HUES64 (cell line): ENCODE results near the gene TMEM176A. TPM values are rescaled to one million over a fixed set of nuclear protein-coding genes. Genes with fewer than 3 reads are reported as not detected.

Experiments used
- H3K27ac ChIP-seq: 2 replicates; pipeline ENCODE4 v1.7.0; 2013; ENCODE audit warnings: low read depth, low read length, inconsistent platforms
- H3K27me3 ChIP-seq: 2 replicates; pipeline ENCODE4 v1.6.1; 2013; ENCODE audit warnings: mild to moderate bottlenecking, low read length; ENCODE audit not compliant: insufficient read depth
- H3K36me3 ChIP-seq: 2 replicates; pipeline ENCODE4 v1.6.1; 2013; ENCODE audit warnings: mild to moderate bottlenecking, low read length; ENCODE audit not compliant: insufficient read depth
- H3K4me1 ChIP-seq: 2 replicates; pipeline ENCODE4 v1.6.1; 2013; ENCODE audit warnings: mild to moderate bottlenecking, low read length, moderate library complexity; ENCODE audit not compliant: insufficient read depth
- H3K4me3 ChIP-seq: 2 replicates; pipeline ENCODE4 v1.5.1; 2013; ENCODE audit warnings: mild to moderate bottlenecking, low read length, moderate library complexity
- H3K9ac ChIP-seq: 2 replicates; pipeline ENCODE4 v1.6.1; 2013; ENCODE audit warnings: mild to moderate bottlenecking, low read depth, low read length
- H3K9me3 ChIP-seq: 2 replicates; pipeline ENCODE4 v1.6.1; 2013; ENCODE audit warnings: low read depth, low read length; ENCODE audit not compliant: insufficient read depth
- WGBS: fragments of 150-250, 120-280 bp; methylation state at CpG from one replicate; pipeline ENCODE4 v1.1.7; 2013; ENCODE audit warnings: missing lambda C conversion rate; 5-methylcytosine and 5-hydroxymethylcytosine counted together
- polyA plus RNA-seq, 2 experiments: library from polyadenylated mRNA; stranded (reverse); fragments of 50-300 nt; gene quantifications; one replicate each; pipeline ENCODE4 v1.2.3, GENCODE V29; 2013

The TMEM176A gene
- 0.60 TPM for polyA plus RNA-seq (2013, experiment 1 of 2)
- polyA plus RNA-seq (2013, experiment 2 of 2): 0.57 TPM

DNA sequence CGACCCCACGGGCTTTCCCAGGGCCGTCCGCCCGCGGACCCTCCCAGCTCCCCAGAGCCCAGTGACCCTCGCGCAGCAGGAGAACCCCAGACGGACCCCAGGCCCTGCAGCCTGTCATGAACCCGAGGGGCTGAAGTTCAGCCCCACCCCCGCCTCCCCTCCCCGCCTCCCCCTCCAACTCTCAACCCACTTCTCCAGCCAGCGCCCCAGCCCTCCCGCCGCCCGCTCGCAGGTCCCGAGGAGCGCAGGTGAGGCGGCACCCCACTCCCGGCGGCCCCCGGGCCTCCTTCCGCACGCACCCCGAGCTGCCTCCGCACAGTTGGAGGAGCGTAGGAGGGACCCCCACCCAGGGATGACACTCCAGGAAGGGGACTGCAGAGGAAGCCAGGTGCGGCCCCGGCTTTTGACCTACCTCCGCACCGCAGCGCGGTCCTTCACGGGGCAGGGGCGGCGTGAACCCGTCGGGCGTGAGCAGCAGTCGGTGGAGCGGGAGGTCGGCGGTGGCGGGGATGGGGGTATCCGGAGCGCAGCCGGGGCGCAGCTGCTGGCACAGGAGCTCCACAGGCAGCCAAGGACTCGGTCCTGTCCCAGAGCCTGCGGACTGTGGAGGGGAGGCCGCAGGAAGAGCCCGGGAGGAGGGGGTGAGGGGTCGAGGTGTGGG is at the start of gene TMEM176A:
Gene TMEM176A, plus strand, starts transcription at position 189 of the 661 bp plus-strand sequence. CDS start 782 bp downstream, outside the sequence.
- Histone ChIP-seq H3K4me1 (no peaks in the 10 kb centered on the region), H3K27me3 (peaks cover 74% of the 10 kb centered on the region), H3K9ac (no peak within 1 kb of the TSS; the same call in 1 of the 2 replicates), H3K27ac (no peak within 1 kb of the TSS), H3K4me3 (peak within 1 kb of the TSS; percentile 59), H3K9me3 (peaks cover under 1% of the 10 kb centered on the region; the same call in 1 of the 2 replicates), H3K36me3 (no peaks in the 10 kb centered on the region)
- 6% methylated on average over 52 of the region's 54 CpGs for WGBS

GRCh38 chr7:150751702-150752101 is 48.9 kb upstream of the TMEM176A start:
- no peaks in the 10 kb centered on the region for H3K36me3 ChIP-seq
- no peak overlapping the region for H3K9ac ChIP-seq
- no peaks in the 10 kb centered on the region for H3K9me3 ChIP-seq
- no peak overlapping the region for H3K4me3 ChIP-seq
- no peak overlapping the region for H3K27ac ChIP-seq
- H3K27me3 ChIP-seq: peaks cover 64% of the 10 kb centered on the region
- 64% methylated on average over 2 of the region's 2 CpGs for WGBS
- no peaks in the 10 kb centered on the region for H3K4me1 ChIP-seq

GRCh38 chr7:150753239-150753638 is 47.3 kb upstream of the TMEM176A start:
- Histone ChIP-seq H3K27me3 (peaks cover 56% of the 10 kb centered on the region), H3K9me3 (no peaks in the 10 kb centered on the region), H3K9ac (no peak overlapping the region), H3K4me3 (no peak overlapping the region), H3K27ac (no peak overlapping the region), H3K4me1 (no peaks in the 10 kb centered on the region), H3K36me3 (no peaks in the 10 kb centered on the region)
- WGBS: 80% methylated on average over 6 of the region's 6 CpGs

DNA sequence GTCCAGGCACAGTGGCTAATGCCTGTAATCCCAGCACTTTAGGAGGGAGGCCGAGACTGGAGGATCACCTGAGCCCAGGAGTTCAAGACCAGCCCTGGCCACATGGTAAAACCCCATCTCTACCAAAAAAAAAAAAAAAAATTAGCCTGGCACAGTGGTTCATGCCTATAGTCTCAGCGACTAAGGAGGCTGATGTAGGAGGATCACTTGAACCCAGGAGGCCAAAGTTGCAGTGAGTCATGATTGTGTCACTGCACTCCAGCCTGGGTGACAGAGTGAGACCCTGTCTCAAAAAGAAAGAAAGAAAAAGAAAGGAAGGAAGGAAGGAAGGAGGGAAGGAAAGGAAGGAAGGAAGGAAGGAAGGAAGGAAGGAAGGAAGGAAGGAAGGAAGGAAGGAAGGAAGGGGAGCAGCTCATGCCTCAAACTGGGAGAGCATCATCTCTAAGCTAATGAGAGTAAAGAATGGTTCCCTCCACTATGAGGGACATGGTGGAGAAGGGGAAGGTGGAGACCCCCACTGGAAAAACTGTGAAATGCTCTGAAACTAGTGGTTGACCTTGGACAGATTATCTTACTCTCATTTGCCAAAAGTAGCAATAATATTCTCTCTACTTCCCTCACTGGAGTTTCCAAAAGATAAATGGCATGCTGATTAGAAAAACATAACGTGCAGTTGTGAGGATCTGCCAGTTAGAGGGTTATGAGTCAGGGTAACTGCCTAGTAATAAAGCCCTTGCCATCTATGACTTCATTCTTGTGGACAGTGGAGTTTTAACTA is 46.6 kb upstream of the TMEM176A start:
- Histone ChIP-seq H3K9me3 (no peaks in the 10 kb centered on the region), H3K27ac (no peak overlapping the region)
- 33% methylated on average over 3 of the region's 3 CpGs for WGBS

GRCh38 chr7:150754951-150755350 is 45.6 kb upstream of the TMEM176A start:
- Histone ChIP-seq H3K36me3 (no peaks in the 10 kb centered on the region), H3K4me3 (no peak overlapping the region), H3K27me3 (peaks cover 39% of the 10 kb centered on the region), H3K4me1 (no peaks in the 10 kb centered on the region), H3K9ac (no peak overlapping the region), H3K9me3 (no peaks in the 10 kb centered on the region), H3K27ac (no peak overlapping the region)

More for the DNA sequence above, 46.6 kb upstream of the TMEM176A start:
- Histone ChIP-seq H3K9ac (no peak overlapping the region), H3K27me3 (peaks cover 48% of the 10 kb centered on the region), H3K4me1 (no peaks in the 10 kb centered on the region), H3K4me3 (no peak overlapping the region), H3K36me3 (no peaks in the 10 kb centered on the region)

- Histone ChIP-seq H3K9me3 (no peaks in the 10 kb centered on the region), H3K4me3 (no peak overlapping the region), H3K9ac (no peak overlapping the region), H3K27ac (no peak overlapping the region), H3K27me3 (peaks cover 35% of the 10 kb centered on the region), H3K36me3 (no peaks in the 10 kb centered on the region), H3K4me1 (no peaks in the 10 kb centered on the region)
- WGBS: 86% methylated on average over 3 of the region's 4 CpGs
These were observed 45.0 kb upstream of the TMEM176A start for GRCh38 chr7:150755473-150756099.

DNA sequence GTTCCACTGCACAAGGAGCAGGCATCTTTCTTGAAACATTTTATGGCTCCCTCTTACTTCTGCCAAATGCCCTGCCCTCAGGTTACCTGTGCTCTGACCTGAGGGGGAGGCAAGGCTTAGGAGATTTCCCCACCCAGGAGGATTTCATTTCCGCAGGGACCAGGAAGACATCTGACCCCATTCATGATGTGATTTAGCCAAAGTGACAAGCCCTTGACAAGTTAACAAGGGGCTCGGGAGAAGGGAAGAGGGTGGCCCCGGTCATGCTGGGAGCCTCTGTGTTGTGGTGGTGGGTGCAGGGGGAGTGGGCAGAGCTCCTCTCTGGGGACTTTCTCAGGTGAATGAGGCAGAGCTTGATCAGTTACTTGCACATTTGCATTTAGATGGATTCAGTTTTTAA is 44.4 kb upstream of the TMEM176A start:
- H3K9ac ChIP-seq: no peak overlapping the region
- H3K27me3 ChIP-seq: peaks cover 29% of the 10 kb centered on the region
- H3K9me3 ChIP-seq: no peaks in the 10 kb centered on the region
- no peaks in the 10 kb centered on the region for H3K4me1 ChIP-seq
- H3K36me3 ChIP-seq: no peaks in the 10 kb centered on the region
- no peak overlapping the region for H3K4me3 ChIP-seq
- 66% methylated on average over 3 of the region's 3 CpGs for WGBS
- H3K27ac ChIP-seq: no peak overlapping the region

GRCh38 chr7:150756858-150757257 is 43.7 kb upstream of the TMEM176A start:
- Histone ChIP-seq H3K4me1 (no peaks in the 10 kb centered on the region), H3K9ac (no peak overlapping the region), H3K36me3 (no peaks in the 10 kb centered on the region), H3K4me3 (no peak overlapping the region), H3K9me3 (no peaks in the 10 kb centered on the region), H3K27me3 (peaks cover 24% of the 10 kb centered on the region), H3K27ac (no peak overlapping the region)
- 100% methylated on average over 1 of the region's 1 CpG for WGBS

- Histone ChIP-seq H3K27me3 (peaks cover 7% of the 10 kb centered on the region), H3K4me1 (no peaks in the 10 kb centered on the region; the same call in 1 of the 2 replicates), H3K4me3 (no peak overlapping the region), H3K27ac (no peak overlapping the region), H3K9ac (no peak overlapping the region), H3K36me3 (no peaks in the 10 kb centered on the region), H3K9me3 (no peaks in the 10 kb centered on the region)
- WGBS: 91% methylated on average over 1 of the region's 1 CpG
These were observed 41.1 kb upstream of the TMEM176A start for GRCh38 chr7:150759479-150759878.

DNA sequence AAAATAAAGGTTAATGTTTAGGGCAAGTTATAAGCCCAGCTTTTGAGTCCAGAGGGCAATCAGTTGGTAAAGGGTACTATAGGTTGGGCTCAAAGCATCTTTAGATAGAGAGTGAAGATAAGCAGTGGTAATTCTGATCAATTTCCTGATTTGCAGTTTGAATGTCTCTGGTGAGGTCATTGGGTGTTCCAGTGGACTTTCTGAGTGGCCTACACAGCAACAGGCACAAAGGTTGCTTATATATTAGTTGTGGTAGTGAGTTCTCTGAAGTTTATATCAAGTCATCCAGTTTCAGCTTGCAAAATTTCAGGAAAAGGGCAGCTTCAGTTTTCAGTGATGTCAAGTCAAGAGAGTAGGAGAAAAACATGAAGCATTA is 34.2 kb upstream of the TMEM176A start:
- Histone ChIP-seq H3K27me3 (no peaks in the 10 kb centered on the region; the same call in 1 of the 2 replicates), H3K9ac (no peak overlapping the region), H3K9me3 (no peaks in the 10 kb centered on the region), H3K27ac (no peak overlapping the region), H3K36me3 (no peaks in the 10 kb centered on the region), H3K4me3 (no peak overlapping the region), H3K4me1 (peaks cover 11% of the 10 kb centered on the region)

DNA sequence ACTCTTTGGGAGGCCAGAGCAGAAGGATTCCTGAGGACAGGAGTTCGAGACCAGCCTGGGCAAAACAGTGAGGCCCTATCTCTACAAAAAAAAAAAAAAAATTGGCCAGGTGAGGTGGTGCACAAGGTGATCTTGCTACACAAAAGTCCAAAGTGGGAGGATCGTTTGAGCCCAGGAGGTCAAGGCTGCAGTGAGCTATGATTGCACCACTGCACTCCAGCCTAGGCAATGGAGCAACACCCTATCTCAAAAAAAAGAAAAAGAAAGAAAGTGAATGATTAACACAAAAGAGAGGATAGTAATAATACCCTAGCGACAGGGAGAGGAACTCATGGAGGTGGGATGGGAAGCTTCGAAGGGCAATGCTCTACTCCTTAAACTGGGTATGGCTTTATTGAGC is 30.8 kb upstream of the TMEM176A start:
- Histone ChIP-seq H3K9me3 (peaks cover 7% of the 10 kb centered on the region; the same call in 1 of the 2 replicates), H3K4me1 (peaks cover 9% of the 10 kb centered on the region), H3K9ac (no peak overlapping the region), H3K27me3 (no peaks in the 10 kb centered on the region; the same call in 1 of the 2 replicates), H3K4me3 (no peak overlapping the region), H3K27ac (no peak overlapping the region), H3K36me3 (no peaks in the 10 kb centered on the region)
- 94% methylated on average over 4 of the region's 4 CpGs for WGBS
